Kidney tubule cell (primary cell): Measurements from ENCODE around the gene ST8SIA4.
A peak's percentile ranks its signal among the peaks of the same experiment; 100 is the strongest.

Experiments used
- DNase-seq: peaks from one replicate; pipeline ENCODE4 v3.0.0-alpha.2; 2018; ENCODE audit warnings: low spot score

ST8SIA4 gene, protein sequence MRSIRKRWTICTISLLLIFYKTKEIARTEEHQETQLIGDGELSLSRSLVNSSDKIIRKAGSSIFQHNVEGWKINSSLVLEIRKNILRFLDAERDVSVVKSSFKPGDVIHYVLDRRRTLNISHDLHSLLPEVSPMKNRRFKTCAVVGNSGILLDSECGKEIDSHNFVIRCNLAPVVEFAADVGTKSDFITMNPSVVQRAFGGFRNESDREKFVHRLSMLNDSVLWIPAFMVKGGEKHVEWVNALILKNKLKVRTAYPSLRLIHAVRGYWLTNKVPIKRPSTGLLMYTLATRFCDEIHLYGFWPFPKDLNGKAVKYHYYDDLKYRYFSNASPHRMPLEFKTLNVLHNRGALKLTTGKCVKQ

DNA sequence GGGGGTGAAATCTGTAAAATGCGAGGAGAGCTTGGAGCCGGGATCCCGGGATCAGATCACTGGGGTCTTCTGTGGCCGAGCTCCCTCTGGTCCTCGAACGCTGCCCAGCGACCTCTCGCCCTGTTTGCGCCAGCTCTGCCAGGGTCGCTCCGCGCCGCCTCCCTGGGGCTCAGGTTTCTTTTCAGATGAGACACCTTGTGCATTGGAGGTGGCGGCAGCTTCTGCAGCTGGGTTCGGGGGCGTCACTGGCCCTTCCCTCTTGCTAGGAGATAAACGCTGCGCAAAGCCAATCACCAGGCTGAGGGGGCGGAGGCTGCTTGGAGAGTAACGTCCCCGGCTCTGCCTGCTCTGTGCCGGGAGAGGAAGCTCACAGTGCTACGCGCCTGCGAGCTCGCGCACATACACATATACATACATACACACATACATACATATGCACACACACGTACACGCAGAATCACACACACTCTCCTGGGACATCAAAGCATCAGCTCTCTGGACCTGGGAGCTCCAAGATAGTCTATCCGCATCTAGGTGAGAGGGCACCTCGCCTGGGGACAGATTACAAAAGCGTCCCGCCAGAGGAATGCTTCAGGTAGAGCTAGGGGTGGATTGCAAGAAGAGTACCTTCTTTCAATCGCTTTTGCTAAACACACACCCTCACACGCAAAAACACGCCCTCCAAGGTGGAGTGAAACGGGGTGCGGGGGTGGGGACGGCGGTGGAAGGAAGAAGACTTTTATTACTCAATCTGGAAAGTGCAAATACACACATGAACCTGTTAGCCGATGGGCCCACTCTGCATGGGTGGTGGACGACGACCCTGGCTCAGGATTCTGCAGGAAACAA lies at the start of gene ST8SIA4:
TSS of gene ST8SIA4 (minus strand) at position 244 of the 849 bp plus-strand sequence. CDS start 327 bp downstream, outside the sequence.
- peak; percentile 64 for DNase-seq

DNA sequence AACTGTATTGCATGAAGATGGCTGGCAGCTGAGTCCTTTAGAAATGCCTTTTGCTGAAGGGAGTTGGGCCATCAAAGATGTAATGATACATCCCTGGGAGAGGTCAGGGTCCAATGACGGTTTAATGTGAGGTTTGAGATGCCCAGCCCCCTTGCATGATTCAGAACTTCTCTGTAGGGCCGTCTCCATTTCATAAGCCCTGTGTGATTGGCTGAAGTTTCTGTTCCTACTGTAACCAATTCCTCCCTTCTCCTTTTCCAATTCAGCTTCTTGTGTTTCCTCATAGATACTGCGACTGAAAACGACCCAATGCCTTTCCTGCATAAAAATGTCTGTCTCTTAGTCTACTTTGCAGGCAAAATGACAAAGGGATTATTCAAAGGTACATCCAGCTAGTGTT lies 47.9 kb upstream of the ST8SIA4 start:
- no peak for DNase-seq

DNA sequence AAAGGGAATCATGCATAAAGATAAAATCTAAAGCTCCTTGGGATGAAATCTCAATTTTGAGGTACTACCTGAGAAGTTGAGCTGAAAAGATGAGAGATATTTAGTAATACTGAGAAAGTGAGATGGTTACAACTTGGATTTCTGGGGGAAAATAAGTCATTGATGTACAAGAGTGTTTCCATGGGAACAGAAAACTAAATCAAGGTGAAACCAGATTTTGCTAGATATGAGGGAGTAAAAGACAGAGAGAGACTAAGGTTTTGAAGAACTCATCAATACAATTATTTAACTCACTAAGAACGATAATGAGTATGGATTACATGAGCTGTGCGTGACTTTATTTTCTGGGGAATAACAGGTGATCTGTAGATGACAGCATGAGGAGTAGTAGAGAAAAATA lies 10.2 kb upstream of the ST8SIA4 start:
- DNase-seq, result no peak

DNA sequence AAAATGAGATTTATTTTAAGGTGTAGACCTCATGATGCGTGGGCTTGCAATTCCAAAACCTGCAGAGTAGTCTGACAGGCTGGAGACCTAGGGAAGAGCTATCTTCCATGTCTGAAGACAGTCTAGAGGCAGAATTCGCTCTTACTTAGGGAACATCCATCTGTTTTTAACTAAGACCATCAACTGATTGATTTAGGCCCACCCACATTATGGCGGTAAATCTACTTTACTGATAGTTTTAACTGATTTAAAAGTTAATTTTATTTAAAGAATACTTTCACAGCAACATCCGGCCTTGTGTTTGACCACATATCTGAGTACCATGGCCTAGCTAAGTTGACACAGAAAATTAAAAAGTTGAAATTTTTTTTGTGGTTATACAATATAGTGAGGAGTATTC lies 6.0 kb upstream of the ST8SIA4 start:
- no peak for DNase-seq

DNA sequence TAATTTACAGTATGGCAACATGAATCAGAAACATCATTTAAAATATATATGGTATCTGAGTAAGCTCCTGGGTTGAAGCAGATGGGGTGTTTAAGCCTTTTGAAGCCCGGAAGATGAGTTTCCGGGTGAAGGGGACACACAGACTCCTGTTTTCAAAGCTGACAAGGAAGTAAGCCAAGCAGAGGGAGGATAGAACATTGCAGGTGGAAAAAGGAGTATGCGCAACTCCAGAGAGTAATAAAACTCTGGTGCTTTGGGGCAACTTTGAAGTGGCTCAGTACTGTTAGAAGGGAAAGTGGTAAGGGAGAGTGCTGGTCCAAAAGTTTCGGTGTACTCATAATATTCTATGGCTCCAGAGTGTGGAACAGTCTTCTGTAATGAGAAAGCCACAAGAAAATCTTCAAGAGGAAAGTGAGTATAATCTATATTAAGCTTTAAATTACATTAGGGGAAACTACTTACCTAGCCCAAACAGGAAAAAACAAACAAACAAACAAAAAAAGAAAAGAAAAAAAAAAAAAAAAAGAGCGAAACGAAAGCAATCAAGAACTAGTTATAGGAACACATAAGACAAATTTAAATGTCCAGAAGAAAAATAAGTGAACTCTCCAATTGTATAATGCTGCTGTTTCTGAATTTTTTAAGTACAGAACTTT lies 2.3 kb upstream of the ST8SIA4 start:
- DNase-seq, result no peak

DNA sequence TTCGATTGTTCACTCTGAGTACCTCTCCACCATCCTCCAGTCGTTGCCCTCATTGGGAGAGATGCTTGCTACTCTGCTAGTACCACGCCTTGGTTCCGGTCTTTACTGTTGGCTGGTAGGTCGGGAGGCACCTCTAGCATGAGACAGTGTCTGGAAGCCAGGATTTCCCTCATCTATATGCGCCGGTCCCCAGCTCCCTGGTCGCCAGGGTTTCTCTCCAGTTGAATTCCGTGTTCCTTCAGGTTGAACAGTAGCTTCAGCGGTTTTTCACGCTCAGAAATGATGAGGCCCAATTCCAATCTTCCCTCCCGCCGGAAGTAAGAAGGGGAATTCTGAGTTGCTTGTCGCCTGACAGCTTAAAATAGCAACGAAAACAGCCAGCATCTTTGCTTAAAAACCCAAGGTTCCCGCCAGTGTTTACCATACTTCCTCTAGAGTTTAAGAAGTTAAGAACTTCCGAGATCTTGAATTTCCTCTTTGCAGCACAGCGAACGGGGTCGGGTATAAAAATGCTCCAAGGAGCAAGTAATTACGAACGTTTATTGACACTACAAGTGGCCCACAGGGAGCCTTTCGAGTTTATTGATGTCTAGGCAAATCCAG lies 1.3 kb upstream of the ST8SIA4 start:
- DNase-seq, result peak; percentile 5

DNA sequence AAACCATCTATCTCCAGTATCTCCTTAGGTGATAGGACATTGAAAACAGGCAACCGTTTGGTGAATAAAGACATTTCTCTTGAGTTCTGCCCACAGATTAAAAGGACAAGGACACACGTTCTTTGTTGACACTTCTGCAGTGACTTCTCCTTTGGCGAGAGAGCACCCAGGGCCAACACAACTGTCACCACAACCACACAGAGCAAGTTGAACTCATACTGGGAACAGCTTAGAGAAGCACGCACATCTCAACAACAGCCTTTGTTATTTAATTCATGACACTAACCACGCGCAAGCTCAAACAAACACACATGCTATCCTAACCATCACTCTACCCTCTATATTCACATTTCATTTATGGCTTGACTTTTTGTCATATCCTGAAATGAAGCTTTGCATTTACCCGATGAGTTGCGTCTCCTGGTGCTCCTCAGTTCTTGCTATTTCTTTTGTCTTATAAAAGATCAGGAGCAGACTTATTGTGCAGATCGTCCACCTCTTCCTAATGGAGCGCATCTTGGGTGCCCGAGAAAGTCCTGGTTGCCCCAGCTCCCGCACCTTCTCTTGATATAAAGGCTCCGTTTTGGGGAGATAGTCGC lies 543 bp downstream of the ST8SIA4 start:
- no peak for DNase-seq

DNA sequence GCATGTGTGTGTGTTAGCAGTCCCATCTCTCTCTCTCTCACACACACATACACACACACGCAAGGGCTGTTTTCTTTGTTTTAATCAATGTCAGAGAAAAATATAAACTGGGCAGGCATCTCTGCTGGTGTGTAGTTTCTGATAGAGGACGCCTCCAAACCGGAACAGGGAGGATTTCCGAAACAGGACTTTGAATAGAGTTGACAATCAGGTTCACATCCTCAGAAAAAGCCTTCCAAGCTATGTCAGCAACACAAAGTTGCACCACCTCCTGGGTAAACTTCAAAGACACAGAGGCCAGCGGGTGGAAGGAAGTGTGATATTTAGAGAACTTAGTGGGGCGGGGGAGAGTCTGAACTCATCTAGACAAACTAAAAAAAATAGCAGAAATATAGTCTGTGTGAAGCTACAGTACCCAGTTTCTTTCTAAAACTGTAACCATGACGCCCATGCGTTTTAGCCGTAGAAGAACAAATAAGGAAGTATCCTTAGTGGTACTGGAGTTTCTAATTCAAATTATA lies 1.2 kb downstream of the ST8SIA4 start:
- peak; percentile 3 for DNase-seq

DNA sequence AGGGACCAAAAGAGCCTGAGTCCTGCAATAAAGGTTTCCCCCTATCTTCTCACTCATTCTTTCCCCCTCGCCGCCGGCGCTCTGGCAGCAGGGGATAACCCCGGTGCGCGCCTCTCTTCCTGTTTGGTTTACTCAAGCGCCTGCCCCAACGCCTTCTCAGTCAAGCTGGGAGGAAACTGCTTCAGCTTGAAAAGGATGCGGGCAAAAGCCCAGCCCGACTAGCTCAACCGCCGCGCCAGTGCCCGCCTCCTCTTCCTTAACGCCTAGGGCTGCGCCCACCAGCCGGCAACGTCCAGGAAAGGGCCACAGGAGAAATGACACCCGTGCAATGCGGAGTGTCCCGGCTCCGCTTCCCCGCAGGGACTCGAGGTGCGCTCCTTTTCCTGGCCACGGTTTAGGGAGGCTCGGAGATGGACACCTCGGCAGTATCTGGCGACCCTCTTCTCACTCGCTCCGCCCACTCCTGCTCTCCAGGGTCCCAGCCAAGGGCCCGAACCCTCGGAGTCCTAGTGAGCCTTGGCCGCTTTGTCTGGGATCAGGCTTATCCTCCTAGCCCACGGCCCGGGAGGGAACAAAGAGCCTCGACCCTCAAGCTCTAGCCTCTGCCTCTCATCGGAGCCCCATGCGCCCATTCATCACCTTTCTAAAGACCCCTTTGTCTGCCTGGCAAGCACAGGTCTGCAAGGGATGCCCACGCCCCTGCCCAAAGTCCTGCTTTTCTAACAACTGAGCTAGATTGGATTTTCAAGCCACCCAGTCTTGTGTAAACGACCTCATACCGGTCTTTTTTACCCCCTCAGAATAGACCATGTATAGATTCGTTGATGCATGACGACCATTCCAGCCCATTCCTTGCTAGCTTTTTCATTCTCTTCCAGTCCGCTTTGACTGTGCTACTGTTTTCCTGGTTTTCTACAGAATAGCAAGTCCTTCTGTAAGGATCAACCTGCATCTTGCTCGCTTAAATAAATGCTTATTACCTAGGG lies 2.0 kb downstream of the ST8SIA4 start:
- peak; percentile 61 for DNase-seq

DNA sequence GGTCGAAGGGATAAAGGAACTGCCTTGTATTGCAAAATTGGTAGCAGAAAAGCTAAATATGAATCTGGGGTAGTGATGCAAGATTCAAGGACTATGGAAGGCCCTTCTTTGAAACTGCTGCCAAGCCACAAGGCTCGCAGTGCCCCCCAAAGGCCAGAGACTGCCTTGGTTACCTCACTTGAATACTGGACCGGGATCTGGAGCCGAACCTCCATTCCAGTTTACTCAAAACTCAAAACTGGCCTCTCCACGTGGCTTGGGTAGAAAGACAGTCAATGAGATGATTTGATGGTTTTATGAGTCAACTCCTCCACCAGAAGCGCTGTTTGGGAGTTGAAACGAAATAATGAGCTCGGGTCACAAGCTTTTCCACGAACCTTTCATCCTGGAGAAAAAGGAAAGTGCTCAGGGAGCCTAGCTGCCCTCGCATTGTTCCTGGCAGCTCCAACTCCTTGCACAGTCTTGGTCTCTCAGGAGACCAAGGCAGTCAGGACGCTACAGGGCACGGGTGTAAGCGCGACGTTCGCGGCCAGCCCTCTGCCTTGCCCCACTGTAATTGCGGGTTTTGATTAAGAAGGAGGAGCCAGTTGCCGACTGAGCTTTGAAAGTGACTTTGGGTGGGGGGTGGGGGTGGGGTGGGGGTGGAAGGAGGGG lies 2.8 kb downstream of the ST8SIA4 start:
- DNase-seq, result peak; percentile 41

DNA sequence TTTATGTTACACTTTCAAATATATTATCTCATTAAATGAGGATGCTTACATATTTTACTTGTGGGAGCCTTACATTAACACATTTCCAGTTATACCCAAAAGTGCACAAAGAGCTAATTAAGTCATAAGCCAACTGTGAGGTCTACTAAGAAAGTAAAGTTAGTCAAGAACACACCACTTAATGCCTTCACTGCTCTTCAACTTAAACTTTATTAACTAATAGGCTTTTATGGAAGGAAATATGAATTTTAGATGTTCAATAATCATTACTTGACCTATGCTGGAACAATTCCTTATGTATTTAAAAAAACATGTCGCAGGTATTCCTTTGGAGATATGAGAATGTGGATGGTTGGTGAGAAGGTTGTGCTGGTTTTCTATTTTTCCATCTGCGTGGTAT lies 3.4 kb downstream of the ST8SIA4 start:
- no peak for DNase-seq

DNA sequence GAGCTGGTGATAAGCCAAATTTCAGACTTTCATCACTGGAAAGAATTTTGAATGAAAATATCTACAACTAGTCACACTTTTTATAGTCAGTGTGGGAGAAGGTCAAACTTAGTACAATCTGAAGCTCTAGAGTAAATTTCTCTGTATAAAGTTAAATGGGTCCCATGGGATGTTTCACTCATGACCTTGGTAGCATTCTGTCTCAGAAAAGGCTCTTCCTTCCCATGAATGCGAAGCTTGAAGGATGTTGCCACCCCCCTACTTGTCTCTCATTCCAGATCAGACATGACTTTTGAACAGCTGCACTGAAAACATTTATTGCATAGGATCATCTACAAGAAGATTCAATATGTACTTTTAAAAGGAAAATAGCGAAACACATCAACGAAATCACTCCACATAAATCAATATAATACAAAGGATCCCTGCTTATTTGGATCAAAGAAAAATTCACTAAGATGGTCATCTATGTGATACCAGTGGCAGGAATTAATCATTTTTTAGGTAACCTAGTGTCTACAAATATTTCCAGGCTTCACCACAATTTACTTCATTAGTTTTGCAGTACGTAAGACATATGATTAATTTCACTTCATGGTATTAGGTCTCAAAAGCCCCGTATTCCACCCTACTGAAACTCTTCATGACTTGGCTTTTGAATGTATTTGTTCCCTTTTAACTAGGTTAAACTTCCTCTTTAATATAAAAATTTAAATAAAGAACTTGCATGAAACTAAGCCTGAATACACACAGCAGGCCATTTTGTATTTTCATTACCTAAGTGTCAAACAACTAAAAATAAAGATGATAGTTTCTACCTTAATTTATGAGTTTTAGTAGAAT lies 4.4 kb downstream of the ST8SIA4 start:
- no peak for DNase-seq

DNA sequence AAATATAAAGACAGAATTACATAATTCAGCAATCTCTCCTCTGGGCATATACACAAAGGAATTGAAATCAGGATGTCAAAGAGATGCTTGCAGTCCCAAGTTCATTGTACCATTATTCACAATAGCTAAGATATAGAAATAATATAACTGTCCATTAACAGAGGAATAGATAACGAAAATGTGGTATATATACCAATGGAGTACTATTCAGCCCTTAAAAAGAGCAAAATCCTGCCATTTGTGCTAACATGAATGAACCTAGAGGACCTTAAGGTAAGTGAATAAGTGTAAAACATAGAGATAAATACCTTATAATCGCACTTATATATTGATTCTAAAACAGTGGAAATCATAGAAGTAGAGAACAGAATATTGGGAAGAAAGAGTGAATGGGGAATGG lies 7.0 kb downstream of the ST8SIA4 start:
- no peak for DNase-seq

DNA sequence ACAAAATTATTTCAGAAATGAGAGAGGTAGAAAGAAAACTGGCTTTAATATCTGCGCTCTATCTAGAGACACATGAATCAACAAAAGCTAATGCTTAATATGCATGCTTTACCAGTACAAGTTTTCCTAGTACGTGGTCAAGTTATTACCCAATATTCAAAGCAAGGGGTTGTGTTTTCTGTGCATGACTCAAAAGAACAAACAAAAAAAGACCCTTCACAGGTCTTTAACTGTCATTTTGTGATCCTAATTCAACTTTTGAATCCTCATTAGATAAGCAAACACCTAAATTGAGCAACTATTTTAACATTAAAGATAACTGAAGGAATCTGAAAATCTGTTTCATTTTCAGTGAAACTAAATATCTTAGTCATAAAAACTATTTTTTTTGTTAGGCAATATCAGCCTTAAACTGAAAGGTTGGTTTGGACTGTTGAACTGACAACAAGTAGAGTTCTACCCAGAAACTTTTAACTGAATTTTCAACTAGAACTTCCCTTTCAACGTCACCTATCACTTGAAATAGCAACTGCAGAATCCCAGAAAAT lies 12.5 kb downstream of the ST8SIA4 start:
- DNase-seq, result no peak

DNA sequence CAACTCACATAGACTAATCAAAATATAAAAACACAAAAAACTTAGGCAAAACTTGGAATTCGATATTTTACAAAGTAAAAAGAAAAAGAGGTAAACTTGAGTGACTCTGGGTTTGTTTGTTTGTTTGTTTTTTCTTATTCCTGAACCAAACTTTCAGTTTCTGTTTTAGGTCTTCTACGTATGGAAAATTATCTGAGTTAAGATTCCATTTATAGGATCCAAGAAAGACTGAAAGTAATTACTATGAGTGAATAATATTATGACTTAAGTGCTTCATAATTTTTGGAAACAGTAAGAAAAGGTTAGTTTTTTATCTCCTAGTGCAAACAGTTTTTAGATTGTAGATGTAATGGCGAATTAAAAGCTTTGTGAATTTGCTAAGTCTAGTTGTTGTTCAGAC lies 13.2 kb downstream of the ST8SIA4 start:
- no peak for DNase-seq

DNA sequence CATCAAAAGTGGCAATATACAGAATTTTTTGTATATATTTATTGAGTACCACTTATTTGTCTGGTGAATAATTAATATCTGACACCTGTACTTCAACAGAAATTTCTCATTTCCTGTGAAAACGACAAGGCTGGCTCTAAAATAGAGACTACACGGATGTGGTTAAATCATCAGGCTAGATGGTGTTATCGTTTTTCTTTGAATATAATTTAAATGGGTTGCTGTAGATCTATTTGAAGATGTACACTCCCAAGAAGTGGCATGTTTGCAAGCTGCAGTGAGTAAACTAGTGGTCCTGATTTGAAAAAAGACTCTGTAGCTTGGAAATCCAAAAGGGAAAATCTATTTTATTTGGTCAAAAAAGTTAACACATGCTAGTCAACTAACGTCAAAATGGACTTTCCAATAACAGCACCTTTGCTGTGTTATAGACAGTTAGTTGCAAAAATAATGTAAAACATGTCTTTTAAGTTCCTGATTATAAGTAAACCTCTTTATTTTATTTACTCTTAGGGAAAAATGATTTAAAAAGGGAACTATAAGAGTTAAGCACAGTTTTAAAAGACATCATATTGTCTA lies 13.8 kb downstream of the ST8SIA4 start:
- no peak for DNase-seq

DNA sequence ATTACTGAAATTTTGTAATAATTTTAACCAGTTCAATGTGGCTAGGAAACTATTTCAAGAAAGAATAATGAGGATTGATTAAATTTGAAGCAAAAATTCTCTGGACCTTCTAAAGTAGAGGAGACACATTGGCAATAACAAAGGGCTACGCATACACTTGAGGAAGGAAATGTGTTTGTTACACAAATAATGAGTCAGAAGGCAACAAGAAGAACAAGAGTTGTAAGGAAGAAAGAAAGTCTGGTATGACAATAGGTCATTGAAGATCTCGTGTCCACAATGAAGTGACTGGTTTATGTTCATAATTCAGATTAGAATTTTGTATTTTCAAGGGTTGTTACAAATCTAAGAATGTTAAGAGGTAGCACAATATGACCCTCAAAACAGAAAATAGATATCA lies 25.8 kb downstream of the ST8SIA4 start:
- DNase-seq, result no peak
